ENCODE data around the gene MMD.

The MMD gene

GRCh38 chr17:55381017-55381770 lies 40.4 kb downstream of the MMD start:
- Histone ChIP-seq H3F3A (ENCODE audit: low read depth) (no peaks in the 10 kb centered on the region), H3K9me3 (ENCODE audit: insufficient read depth, low read depth, low read length) (no peaks in the 10 kb centered on the region), H3K36me3 (ENCODE audit: insufficient read depth, low read length) (no peaks in the 10 kb centered on the region), H3K4me2 (ENCODE audit: low read depth, low read length, poor library complexity, severe bottlenecking) (no peak overlapping the region), H3K9me2 (replicated peaks; ENCODE audit: low read depth, low read length) (no peaks in the 10 kb centered on the region), H4K20me1 (ENCODE audit: insufficient read depth, low read length, poor library complexity, severe bottlenecking) (no peaks in the 10 kb centered on the region), H3K9ac (ENCODE audit: low read depth, low read length, poor library complexity, severe bottlenecking) (no peak overlapping the region), H3K79me2 (ENCODE audit: insufficient read depth, low read length) (no peaks in the 10 kb centered on the region), H3K27me3 (ENCODE audit: insufficient read depth, low read length, poor library complexity, severe bottlenecking) (no peaks in the 10 kb centered on the region), H3K4me1 (ENCODE audit: insufficient read depth, low read length, poor library complexity, severe bottlenecking) (peaks cover 4% of the 10 kb centered on the region), H2AFZ (ENCODE audit: low read length) (no peak overlapping the region), H3K4me3 (ENCODE audit: low read length, poor library complexity, severe bottlenecking) (no peak overlapping the region)
- TF ChIP-seq CTCF (conservative IDR thresholded peaks at IDR 0.05; ENCODE audit: low read length) (no peak), EZH2phosphoT487 (IDR thresholded peaks at IDR 0.05; ENCODE audit: borderline replicate concordance) (no peak)

GRCh38 chr17:55377671-55378275 lies 43.9 kb downstream of the MMD start:
- Histone ChIP-seq H3K79me2 (ENCODE audit: insufficient read depth, low read length) (no peaks in the 10 kb centered on the region), H3K27me3 (ENCODE audit: insufficient read depth, low read length, poor library complexity, severe bottlenecking) (no peaks in the 10 kb centered on the region), H4K20me1 (ENCODE audit: insufficient read depth, low read length, poor library complexity, severe bottlenecking) (no peaks in the 10 kb centered on the region), H3K4me3 (ENCODE audit: low read length, poor library complexity, severe bottlenecking) (no peak overlapping the region), H2AFZ (ENCODE audit: low read length) (peak overlapping the region; percentile 55; the same call in 1 of the 2 replicates), H3K4me1 (ENCODE audit: insufficient read depth, low read length, poor library complexity, severe bottlenecking) (peaks cover 4% of the 10 kb centered on the region), H3K4me2 (ENCODE audit: low read depth, low read length, poor library complexity, severe bottlenecking) (no peak overlapping the region), H3F3A (ENCODE audit: low read depth) (no peaks in the 10 kb centered on the region), H3K9ac (ENCODE audit: low read depth, low read length, poor library complexity, severe bottlenecking) (no peak overlapping the region), H3K36me3 (ENCODE audit: insufficient read depth, low read length) (no peaks in the 10 kb centered on the region), H3K9me3 (ENCODE audit: insufficient read depth, low read depth, low read length) (no peaks in the 10 kb centered on the region), H3K9me2 (replicated peaks; ENCODE audit: low read depth, low read length) (no peaks in the 10 kb centered on the region)
- TF ChIP-seq EZH2phosphoT487 (IDR thresholded peaks at IDR 0.05; ENCODE audit: borderline replicate concordance): no peak
- no peak for TF ChIP-seq CTCF (conservative IDR thresholded peaks at IDR 0.05; ENCODE audit: low read length)

GRCh38 chr17:55368706-55369105 lies 52.9 kb downstream of the MMD start:
- no peaks in the 10 kb centered on the region for H3K4me1 ChIP-seq (ENCODE audit: insufficient read depth, low read length, poor library complexity, severe bottlenecking)
- no peaks in the 10 kb centered on the region for H3K79me2 ChIP-seq (ENCODE audit: insufficient read depth, low read length)
- no peak for TF ChIP-seq CTCF (conservative IDR thresholded peaks at IDR 0.05; ENCODE audit: low read length)
- TF ChIP-seq EZH2phosphoT487 (IDR thresholded peaks at IDR 0.05; ENCODE audit: borderline replicate concordance): no peak
- H3K9me2 ChIP-seq (replicated peaks; ENCODE audit: low read depth, low read length): no peaks in the 10 kb centered on the region
- H3K4me3 ChIP-seq (ENCODE audit: low read length, poor library complexity, severe bottlenecking): no peak overlapping the region
- no peaks in the 10 kb centered on the region for H3K36me3 ChIP-seq (ENCODE audit: insufficient read depth, low read length)
- no peak overlapping the region for H3K4me2 ChIP-seq (ENCODE audit: low read depth, low read length, poor library complexity, severe bottlenecking)
- no peaks in the 10 kb centered on the region for H4K20me1 ChIP-seq (ENCODE audit: insufficient read depth, low read length, poor library complexity, severe bottlenecking)
- H3K27me3 ChIP-seq (ENCODE audit: insufficient read depth, low read length, poor library complexity, severe bottlenecking): no peaks in the 10 kb centered on the region
- no peaks in the 10 kb centered on the region; the same call in 1 of the 2 replicates for H3K9me3 ChIP-seq (ENCODE audit: insufficient read depth, low read depth, low read length)
- H2AFZ ChIP-seq (ENCODE audit: low read length): no peak overlapping the region
- no peaks in the 10 kb centered on the region for H3F3A ChIP-seq (ENCODE audit: low read depth)
- H3K9ac ChIP-seq (ENCODE audit: low read depth, low read length, poor library complexity, severe bottlenecking): no peak overlapping the region

Data from Loucy (cell line).